Ishikawa (cell line): ENCODE measurements around the gene TMEM238.

Experiments
- CEBPB ChIP-seq: IDR thresholded peaks from 2 replicates; pipeline ENCODE4 v1.6.1; 2012
- CREB1 ChIP-seq: IDR thresholded peaks from 2 replicates; pipeline ENCODE4 v1.6.1; 2012; ENCODE audit warnings: low read depth
- EGR1 ChIP-seq: IDR thresholded peaks from 2 replicates; pipeline ENCODE4 v1.6.1; 2012
- EP300 ChIP-seq: IDR thresholded peaks from 2 replicates; pipeline ENCODE4 v1.6.1; 2012; ENCODE audit warnings: borderline replicate concordance
- FOXM1 ChIP-seq: IDR thresholded peaks from 2 replicates; pipeline ENCODE4 v1.6.1; 2012; ENCODE audit warnings: low read depth, borderline replicate concordance
- MAX ChIP-seq: IDR thresholded peaks from 2 replicates; pipeline ENCODE4 v1.6.1; 2012
- NFIC ChIP-seq: IDR thresholded peaks from 2 replicates; pipeline ENCODE4 v1.6.1; 2012
- RAD21 ChIP-seq: IDR thresholded peaks from 2 replicates; pipeline ENCODE4 v1.6.1; 2012; ENCODE audit warnings: low read depth
- REST ChIP-seq: IDR thresholded peaks from 2 replicates; pipeline ENCODE4 v1.6.1; 2012; ENCODE audit warnings: low read depth, mild to moderate bottlenecking
- TAF1 ChIP-seq: IDR thresholded peaks from 2 replicates; pipeline ENCODE4 v1.6.1; 2012; ENCODE audit warnings: low read depth, mild to moderate bottlenecking
- TCF12 ChIP-seq: IDR thresholded peaks from 2 replicates; pipeline ENCODE4 v1.6.1; 2012; ENCODE audit warnings: low read depth
- TEAD4 ChIP-seq: IDR thresholded peaks from 2 replicates; pipeline ENCODE4 v1.6.1; 2012
- USF1 ChIP-seq: IDR thresholded peaks from 2 replicates; pipeline ENCODE4 v1.6.1; 2012
- YY1 ChIP-seq: IDR thresholded peaks from 2 replicates; pipeline ENCODE4 v1.6.1; 2012; ENCODE audit warnings: low read depth
- ZBTB7A ChIP-seq: IDR thresholded peaks from 2 replicates; pipeline ENCODE4 v1.6.1; 2012; ENCODE audit warnings: low read depth

Gene TMEM238

GRCh38 chr19:55346725-55347441 lies 37.2 kb downstream of the TMEM238 start:
- TF ChIP-seq ZBTB7A, result no peak
- TF ChIP-seq USF1, result no peak
- no peak for TF ChIP-seq TAF1
- no peak for TF ChIP-seq REST

- TF ChIP-seq REST (no peak), EGR1 (no peak), NFIC (peak; percentile 89), USF1 (no peak), TAF1 (no peak), TCF12 (peak; percentile 26; the same call in 1 of the 2 replicates), YY1 (no peak), CEBPB (no peak), MAX (peak; percentile 39), CREB1 (no peak), RAD21 (no peak), EP300 (peak; percentile 26; the same call in 1 of the 2 replicates), ZBTB7A (0 out of 2 replicates have a peak, but pooled peaks have one; percentile 16), TEAD4 (no peak), FOXM1 (no peak)
Observed at GRCh38 chr19:55345818-55346724, 38.0 kb downstream of the TMEM238 start.

GRCh38 chr19:55345101-55345817 lies 38.8 kb downstream of the TMEM238 start:
- TF ChIP-seq REST, result no peak
- no peak for TF ChIP-seq USF1
- peak; percentile 79 for TF ChIP-seq EGR1
- no peak for TF ChIP-seq ZBTB7A

- no peak for TF ChIP-seq TEAD4
- TF ChIP-seq CREB1, result no peak
- TF ChIP-seq RAD21, result no peak
- TF ChIP-seq FOXM1, result no peak
- TF ChIP-seq YY1, result no peak
- TF ChIP-seq EGR1, result no peak
- TF ChIP-seq TCF12, result no peak
- no peak for TF ChIP-seq ZBTB7A
- no peak for TF ChIP-seq REST
- no peak for TF ChIP-seq EP300
- TF ChIP-seq NFIC, result no peak
- no peak for TF ChIP-seq MAX
- no peak for TF ChIP-seq USF1
- no peak for TF ChIP-seq TAF1
- TF ChIP-seq CEBPB, result no peak
Observed at GRCh38 chr19:55344444-55344843, 39.6 kb downstream of the TMEM238 start.
